GM21526 (cell line): ENCODE results near the gene BLOC1S1.
A peak's percentile ranks its signal among the peaks of the same experiment; 100 is the strongest.

Experiments used
- ATAC-seq: cut with Tn5 transposase; IDR thresholded peaks from one replicate; pipeline ENCODE4 v1.9.1; 2021; ENCODE audit warnings: moderate library complexity; ENCODE audit not compliant: unreplicated experiment, low FRiP score

BLOC1S1 gene

DNA sequence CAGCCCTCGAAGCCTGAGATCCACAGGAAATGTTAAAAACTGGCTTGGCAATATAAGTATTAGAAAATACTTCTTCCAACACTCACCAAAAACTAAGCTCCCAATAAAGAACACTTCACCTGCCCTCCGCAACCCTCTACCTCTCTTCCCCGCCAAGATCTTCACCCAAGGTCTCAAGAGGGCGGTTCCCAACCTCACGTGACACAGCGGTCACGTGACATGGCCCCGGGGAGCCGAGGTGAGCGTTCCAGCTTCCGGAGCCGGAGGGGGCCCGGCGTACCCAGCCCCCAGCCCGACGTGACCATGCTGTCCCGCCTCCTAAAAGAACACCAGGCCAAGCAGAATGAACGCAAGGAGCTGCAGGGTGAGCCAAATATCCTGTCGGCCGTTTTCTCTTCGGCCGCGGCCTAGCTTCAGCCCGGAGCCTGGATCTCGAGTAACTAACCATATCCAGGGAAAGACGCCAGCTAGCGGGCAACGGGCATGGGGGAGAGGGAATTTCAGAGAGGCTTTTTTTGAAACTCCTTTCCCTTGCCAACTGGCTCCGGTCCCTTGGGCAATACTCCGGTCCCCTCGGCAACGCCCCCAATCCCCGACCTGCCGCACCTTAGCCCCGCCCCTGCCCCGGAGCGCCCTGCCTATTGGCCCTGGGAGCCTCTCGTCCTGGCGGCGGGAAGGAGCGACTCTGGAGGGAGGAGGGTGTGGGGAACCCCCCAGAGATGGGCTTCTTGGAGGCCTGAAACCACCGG lies at the start of gene BLOC1S1:
BLOC1S1 (plus strand) TSS at position 214 of the 749 bp plus-strand sequence; CDS start at position 220, 6 bp downstream.
- ATAC-seq, result peak; percentile 86

DNA sequence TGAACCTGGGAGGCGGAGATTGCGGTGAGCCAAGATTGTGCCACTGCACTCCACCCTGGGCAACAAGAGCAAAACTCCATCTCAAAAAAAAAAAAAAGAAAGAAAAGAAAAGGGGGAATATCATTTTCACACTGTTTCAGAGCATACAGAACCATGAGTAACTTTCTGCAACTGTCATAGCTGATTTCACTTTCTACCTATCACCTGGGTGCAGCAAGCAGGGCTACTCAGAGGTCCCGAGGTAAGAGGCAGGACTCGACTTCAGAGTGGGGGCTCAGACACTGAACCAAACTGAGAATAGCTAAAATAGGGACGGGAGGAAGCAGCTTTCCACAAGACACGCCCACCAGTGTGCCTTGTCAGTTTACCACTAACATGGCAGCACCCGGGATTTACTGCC lies 49.3 kb upstream of the BLOC1S1 start:
- no peak for ATAC-seq

DNA sequence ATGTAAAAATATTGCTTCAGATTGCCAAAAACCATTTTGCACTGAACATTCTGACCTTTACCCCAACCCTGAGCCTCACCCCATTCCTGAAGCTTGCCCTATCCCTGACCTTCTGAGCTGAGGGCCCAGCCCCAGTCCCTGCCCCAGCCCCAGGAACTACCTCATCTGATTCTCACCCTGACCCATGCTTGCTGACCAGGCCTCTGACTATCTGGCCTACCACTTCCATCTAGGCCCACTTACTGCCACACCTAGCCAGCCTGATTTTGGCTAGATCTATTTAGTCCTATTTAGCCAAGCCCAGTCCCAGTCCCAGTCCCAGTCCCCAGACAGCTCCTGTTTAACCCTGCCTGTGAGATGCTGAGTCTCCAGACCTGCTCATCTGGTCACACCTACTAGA lies 45.6 kb upstream of the BLOC1S1 start:
- no peak for ATAC-seq

DNA sequence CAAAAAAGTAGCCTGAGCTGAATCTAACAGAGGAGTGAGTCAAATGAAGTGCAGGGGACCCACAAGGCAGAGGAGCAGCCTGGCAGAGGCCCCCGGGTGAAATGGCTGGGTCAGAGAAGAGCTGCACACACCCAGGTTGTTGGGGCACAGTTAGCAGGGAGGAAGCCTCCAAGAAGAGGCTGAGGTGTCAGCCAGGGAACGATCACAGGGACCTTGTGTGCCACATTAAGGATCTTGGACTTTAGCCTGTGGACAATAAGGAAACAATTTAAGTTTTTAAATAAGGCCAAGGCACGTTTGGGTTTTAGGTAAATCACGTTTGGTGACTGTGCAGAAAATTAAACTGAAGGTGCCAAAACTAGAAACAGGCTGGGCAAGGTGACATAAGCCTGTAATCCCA lies 44.1 kb upstream of the BLOC1S1 start:
- ATAC-seq, result no peak

DNA sequence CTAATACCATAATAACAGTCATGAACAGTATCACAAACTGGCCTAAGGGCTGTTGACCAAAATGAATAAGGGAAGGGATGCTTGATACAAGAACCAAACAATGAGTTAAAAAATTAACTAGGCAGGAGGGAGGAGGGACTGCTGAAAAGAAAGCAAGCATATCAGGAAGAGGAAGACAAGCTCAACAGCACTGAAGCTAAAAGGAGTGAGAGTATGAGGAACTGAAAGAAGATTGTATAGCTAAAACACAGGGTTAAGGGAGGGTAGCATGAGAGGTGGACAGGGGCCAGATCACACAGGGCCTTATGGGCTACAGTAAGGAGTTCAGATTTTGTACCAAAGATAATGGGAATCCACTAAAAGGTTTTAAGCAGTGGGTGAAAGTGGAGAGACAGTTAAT lies 42.2 kb upstream of the BLOC1S1 start:
- ATAC-seq, result peak; percentile 98

DNA sequence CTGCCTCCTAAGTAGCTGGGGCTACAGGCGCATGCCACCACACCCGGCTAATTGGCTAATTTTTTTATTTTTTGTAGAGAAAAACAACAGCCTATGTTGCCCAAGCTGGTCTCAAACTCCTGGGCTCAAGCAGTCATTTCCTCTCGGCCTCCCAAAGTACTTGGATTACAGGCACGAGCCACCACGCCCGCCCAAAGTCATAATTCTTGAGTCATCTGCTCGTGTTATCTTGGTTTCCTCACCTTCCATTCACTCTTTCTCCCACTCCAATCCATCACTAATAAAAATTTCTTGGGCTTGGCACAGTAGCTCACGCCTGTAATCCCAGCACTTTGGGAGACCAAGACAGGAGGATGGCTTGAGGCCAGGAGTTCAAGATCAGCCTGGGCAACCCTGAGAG lies 40.2 kb upstream of the BLOC1S1 start:
- no peak for ATAC-seq

DNA sequence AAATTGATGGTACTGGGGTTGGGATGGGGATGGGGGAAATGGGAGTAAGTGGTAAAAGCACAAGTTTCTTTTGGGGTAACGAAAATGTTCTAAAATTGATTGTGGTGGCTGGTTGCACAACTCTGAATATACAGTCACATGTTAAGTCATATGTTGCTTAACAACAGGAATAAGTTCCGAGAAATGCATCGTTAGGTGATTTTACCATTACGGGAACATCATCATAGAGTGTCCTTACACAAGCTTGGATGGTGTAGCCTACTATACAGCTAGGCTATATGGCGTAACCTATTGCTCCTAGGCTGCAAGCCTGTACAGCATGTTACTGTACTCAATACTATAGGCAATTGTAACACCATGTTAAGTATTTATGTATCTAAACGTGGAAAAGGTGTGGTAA lies 39.1 kb upstream of the BLOC1S1 start:
- ATAC-seq, result no peak

DNA sequence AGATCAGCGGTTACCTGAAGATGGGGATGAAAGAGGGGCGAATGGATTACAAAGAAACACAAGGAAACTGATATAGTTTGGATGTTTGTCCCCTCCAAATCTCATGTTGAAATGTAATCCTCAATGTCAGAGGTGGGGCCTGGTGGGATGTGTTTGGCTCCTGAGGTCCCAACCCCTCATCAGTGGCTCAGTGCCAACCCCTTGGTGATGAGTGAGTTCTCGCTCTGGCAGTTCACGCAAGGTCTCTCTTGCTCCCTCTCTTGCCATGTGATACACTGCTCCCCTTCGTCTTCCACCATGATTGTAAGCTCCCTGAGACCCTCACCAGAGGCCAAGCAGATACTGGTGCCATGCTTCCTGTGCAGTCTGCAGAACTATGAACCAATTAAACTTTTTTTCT lies 36.2 kb upstream of the BLOC1S1 start:
- no peak for ATAC-seq

DNA sequence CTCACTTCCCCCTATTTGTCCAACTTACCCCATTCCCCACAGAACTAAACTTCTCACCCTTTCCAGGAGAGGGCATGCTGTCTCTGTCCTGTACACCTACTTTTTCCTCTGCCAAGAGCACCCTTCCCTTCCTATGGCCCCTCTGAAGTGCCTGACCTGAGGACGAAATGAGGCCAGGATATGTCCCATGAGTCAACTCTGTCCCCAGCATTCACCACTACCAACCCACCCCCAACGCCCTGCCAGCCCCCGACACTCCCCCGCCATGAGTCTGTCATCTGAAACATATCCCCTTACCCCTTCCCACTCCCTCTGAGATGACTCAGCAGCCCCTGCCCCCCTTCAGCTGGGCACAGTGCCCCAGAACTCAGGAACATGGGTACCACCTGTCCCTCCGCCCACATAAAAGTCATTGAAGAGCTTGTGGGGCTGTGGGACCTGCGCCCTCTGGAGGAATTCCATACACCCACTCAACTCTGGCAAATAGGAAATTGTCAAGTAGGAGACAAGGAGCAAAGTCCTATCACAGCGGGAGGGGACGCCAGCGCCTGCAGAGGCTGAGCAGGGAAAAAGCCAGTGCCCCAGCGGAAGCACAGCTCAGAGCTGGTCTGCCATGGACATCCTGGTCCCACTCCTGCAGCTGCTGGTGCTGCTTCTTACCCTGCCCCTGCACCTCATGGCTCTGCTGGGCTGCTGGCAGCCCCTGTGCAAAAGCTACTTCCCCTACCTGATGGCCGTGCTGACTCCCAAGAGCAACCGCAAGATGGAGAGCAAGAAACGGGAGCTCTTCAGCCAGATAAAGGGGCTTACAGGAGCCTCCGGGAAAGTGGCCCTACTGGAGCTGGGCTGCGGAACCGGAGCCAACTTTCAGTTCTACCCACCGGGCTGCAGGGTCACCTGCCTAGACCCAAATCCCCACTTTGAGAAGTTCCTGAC lies 34.4 kb upstream of the BLOC1S1 start:
- ATAC-seq, result no peak

DNA sequence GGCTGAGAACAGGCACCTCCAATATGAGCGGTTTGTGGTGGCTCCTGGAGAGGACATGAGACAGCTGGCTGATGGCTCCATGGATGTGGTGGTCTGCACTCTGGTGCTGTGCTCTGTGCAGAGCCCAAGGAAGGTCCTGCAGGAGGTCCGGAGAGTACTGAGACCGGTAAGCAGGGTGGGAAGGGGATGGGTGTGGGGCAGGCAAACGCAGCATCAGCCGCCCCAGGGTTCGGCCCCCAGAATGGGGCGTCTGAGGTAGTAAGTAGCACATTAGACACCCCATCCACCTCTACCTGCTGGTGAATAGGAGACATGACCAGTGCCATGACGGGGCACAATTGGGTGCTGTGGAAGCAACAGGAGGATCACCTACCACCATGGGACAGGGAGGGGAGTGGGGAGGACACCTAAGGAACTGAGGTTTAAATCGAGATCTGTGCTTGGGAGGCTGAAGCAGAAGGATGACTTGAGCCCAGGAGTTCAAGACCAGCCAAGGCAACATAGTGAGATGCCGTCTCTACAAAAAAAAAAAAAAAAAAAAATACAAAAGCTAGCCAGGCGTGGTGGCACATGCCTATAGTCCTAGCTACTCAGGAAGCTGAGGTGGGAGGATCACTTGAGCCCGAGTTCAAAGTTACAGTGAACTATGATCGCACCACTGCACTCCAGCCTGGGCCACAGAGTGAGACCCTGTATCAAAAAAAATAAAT lies 33.6 kb upstream of the BLOC1S1 start:
- no peak for ATAC-seq

DNA sequence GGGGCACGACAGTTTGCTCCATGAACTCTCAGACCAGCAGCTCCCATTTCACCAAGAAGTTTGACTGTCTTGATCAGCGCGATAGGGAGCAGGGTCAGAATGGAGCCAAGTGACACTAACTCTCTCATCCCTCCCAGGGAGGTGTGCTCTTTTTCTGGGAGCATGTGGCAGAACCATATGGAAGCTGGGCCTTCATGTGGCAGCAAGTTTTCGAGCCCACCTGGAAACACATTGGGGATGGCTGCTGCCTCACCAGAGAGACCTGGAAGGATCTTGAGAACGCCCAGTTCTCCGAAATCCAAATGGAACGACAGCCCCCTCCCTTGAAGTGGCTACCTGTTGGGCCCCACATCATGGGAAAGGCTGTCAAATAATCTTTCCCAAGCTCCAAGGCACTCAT lies 32.2 kb upstream of the BLOC1S1 start:
- ATAC-seq, result no peak

DNA sequence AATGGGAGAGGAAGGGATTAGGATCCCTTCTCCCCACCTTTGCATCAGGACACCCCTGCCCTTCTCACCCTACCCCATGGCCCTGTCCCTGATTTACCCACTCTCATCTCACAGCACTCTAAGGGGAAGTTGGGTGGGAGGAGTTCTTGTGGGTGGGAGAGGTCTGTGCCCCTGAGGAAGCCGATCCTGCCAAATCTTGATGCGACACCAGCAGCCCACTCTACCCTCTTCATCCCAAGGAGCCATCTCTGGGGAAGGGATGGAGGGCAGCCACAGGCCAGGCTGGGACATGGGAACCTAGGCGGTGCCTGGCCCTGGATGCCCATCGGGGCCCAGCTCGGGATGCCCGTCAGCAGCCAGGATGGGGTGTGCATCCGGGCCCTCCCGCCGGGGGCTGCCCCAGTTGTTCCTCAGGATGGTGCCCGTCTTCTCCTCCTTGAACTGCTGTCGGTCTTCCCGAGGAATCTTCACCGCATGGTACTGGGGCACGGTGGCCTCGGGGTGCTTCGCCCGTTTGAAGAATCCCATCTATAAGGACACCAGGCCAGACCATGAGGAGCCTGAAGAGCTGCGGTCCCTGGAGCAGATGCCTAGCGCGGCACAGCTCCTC lies 31.0 kb upstream of the BLOC1S1 start:
- no peak for ATAC-seq

DNA sequence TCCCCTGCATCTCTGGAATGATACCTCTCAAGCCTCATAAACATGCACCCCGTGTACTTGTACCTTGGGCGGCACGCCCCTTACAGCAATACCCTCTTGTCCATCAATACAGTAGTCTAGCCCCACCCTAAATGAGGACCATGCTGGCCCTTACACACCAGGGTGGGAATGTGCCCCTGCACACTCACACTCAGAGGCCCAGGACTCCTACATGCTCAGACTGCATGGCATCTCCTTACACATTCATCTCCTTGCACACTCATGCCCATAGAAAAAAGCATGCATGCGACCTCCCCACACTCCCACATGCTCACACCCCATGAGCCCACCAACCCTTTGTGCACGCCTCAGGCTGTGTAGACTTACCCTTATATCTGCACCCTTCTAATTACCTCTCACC lies 30.2 kb upstream of the BLOC1S1 start:
- no peak for ATAC-seq

DNA sequence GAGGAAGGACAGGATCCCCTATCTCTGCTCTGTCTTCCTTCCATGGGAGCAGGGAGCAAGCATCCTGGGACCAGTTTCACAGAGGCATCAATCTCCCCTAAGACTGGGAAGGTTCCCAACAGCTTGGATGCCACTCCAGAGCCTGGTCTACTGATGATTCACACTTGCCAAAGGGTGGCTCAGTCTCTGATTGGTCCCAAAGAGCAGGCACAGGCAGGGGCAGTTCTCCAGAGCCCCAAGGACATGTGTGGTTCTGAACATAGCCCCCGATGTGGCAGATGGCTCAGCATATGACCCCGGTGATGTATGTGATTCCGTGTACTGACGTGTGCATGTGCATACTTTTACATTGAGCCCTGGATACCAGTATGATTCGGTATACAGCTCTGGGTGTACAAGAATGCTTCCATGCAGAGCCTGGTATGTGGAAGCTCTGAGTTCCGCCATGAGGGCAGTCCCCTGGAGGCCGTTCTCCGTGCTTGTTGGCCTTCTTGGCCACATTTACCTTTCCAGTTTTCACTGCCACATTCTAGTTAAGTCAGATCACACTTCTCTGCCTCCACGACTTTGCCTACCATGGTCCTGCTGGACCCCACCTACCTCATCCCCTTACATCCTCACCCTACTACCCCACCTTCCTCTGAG lies 29.4 kb upstream of the BLOC1S1 start:
- no peak for ATAC-seq

DNA sequence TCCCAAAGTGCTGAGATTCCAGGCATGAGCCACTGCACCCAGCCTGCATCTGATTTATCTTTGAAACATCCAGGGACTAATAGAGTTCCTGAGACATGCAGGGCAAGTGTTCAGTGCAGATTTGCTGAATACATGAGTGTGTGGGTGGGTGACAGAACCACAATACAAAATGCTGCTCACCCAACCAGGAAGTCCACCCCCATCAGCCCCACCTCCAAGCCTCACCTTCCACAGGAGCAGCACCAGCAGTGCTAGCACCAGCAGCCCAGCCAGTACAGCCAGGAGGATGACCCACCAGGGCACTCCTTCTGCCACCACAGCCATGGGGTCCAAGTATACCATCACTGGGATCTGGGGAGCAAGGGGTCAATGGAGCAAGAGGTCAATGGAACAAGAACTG lies 28.1 kb upstream of the BLOC1S1 start:
- ATAC-seq, result no peak

DNA sequence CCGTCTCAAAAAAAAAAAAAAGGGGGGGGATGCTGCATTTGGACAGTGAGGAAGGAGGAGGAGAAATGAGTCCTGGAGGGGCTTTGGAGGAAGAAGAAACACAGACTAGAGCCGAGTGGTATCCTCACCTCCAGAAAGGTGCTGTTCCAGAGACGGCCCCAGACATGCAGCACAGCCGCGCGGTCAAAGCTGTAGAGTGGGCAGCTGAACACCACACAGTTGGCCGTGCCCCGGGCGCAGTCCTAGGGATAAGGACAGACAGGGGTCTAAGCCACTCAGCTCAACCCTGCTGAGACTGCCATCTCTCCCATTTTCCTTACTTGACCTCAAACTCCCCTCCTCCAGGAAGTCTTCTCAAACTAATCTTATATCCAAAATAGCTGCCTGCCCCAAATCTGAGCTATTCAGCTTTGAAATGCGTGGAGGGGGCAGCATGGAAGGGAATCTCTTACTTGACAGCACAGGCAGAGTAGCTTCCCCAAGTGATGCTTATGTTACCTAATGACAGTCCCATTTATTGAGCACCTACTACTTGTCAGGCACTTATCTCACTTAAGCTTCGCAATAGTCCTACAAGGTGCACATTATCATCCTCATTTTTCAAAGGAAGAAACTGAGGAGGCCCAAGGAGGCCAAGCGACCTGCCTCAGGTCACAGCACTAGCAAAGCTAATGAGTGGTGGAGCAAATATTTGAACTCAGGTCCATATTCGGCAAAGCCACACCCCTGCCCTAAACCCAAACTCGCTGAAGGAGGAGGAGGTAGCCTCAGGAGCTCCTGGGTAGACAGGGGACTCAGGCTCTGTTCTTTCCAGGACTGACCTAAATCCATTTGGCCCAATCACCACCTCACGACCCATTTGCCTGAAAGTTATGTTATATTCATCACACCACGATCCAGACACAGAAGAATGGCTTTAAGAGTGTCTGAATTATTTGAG lies 26.9 kb upstream of the BLOC1S1 start:
- no peak for ATAC-seq

DNA sequence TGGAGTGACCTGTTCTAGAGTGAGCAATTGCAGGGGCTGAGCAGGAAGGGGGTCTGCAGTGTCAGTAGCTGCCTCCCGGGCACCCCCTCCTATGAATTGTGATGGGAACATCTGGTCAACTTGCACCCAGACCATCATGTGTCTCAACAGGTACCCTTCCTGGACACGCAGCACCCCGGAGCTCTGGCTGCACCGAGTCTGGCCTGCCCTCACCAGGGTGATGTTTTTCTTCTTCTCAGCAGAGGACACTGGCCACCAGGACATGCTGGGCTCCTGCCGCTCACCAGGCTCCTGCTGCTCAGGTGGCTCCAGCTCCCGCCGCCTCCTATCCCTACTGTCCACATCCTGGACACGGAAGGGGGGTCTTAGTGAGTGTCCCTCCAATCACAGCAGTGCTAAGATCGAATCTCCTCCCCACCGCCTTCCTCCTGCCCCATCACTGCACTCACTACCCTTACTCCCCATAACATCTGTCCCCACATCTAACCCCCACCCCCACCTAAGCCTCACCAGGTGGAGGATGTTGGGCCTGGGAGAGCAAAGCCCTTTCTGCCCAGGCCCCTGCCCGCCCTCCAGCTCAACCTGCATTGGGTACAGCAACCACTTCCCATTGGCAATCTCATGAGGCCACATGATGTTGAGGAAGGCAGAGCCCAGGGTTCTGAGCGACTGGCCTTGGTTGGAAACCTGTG lies 23.1 kb upstream of the BLOC1S1 start:
- no peak for ATAC-seq

DNA sequence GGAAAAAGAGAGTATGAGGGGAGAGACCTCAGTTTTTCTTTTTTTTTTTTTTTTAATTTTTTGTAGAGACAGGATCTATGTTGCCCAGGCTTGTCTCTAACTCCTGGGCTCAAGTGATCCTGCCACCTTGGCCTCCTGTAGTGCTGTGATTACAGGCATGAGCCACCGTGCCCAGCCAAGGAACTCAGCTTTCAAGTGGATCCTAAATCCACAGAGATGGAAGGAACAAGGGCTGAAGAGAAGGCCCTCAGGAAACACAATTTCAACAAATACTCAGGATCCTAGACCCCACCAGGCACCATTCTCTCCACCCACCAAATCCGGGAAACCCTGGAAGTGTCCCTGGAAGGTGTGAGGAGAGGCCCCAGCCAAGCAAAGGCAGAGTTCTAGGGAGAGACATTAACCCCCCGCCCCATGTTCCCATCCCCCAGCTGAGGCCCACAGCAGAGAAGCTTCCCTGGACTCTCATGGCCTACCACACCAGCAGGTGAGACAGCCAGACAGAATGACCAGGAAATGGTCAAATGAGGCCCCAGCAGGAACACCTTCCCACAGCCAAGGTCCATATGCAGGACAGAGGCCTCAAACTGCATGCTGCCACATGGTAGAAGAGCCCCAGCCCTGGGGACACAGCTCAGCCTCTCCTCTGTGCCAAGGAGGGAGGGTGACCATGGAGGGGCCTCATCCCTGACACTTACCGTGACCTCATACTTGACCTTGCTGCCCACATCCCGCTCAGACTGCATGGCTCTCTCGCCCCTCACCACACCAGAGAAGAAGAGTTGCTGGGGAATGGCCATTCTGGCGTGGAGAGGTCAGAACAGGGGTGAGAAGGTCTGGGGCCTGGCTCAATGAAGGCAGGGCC lies 22.3 kb upstream of the BLOC1S1 start:
- no peak for ATAC-seq
